ENCODE results near the gene XRCC5.

XRCC5 gene

GRCh38 chr2:216086207-216086893 lies 22.8 kb upstream of the XRCC5 start:
- no peak for DNase-seq

GRCh38 chr2:216090369-216090786 lies 18.8 kb upstream of the XRCC5 start:
- no peak for DNase-seq

GRCh38 chr2:216092646-216093045 lies 16.5 kb upstream of the XRCC5 start:
- DNase-seq: no peak

GRCh38 chr2:216094701-216095100 lies 14.4 kb upstream of the XRCC5 start:
- DNase-seq: no peak

GRCh38 chr2:216098421-216099334 lies 10.5 kb upstream of the XRCC5 start:
- no peak for DNase-seq

GRCh38 chr2:216101109-216101508 lies 8.0 kb upstream of the XRCC5 start:
- DNase-seq: no peak

- DNase-seq: no peak
Observed at GRCh38 chr2:216103213-216103612, 5.9 kb upstream of the XRCC5 start.

- DNase-seq: no peak
Observed at GRCh38 chr2:216104691-216105090, 4.5 kb upstream of the XRCC5 start.

- no peak for DNase-seq
Observed at GRCh38 chr2:216107320-216107719, 1.8 kb upstream of the XRCC5 start.

- DNase-seq: no peak
Observed at GRCh38 chr2:216107760-216108159, 1.4 kb upstream of the XRCC5 start.

GRCh38 chr2:216108310-216108966 lies 710 bp upstream of the XRCC5 start:
- DNase-seq: no peak

- DNase-seq: no peak
Observed at GRCh38 chr2:216109962-216110614, 940 bp downstream of the XRCC5 start.

- no peak for DNase-seq
Observed at GRCh38 chr2:216110620-216111019, 1.5 kb downstream of the XRCC5 start.

GRCh38 chr2:216111122-216111521 lies 2.0 kb downstream of the XRCC5 start:
- no peak for DNase-seq

- no peak for DNase-seq
Observed at GRCh38 chr2:216112926-216113325, 3.8 kb downstream of the XRCC5 start.

- DNase-seq: no peak
Observed at GRCh38 chr2:216113572-216113971, 4.4 kb downstream of the XRCC5 start.

GRCh38 chr2:216114382-216114713 lies 5.2 kb downstream of the XRCC5 start:
- DNase-seq: no peak

- DNase-seq: peak; percentile 93
Observed at GRCh38 chr2:216114714-216115531, 5.8 kb downstream of the XRCC5 start.

GRCh38 chr2:216116418-216116817 lies 7.3 kb downstream of the XRCC5 start:
- DNase-seq: no peak

- DNase-seq: no peak
Observed at GRCh38 chr2:216117561-216118340, 8.6 kb downstream of the XRCC5 start.

GRCh38 chr2:216118474-216118873 lies 9.3 kb downstream of the XRCC5 start:
- DNase-seq: no peak

- DNase-seq: no peak
Observed at GRCh38 chr2:216119146-216119545, 10.0 kb downstream of the XRCC5 start.
